GM12878 (cell line): Measurements from ENCODE around the gene SIRT3. TPM values are rescaled to one million over a fixed set of nuclear protein-coding genes. Genes with fewer than 3 reads are reported as not detected.

Experiments used
- ETV6 ChIP-seq, 2 experiments: fragments of 450-650 bp in 1 of 2; IDR thresholded peaks in 1 of 2; conservative IDR thresholded peaks in 1 of 2; 2 replicates each; pipeline ENCODE4 v1.6.1; 2014; ENCODE audit warnings: antibody characterized with exemption in 1 of 2, borderline replicate concordance in 1 of 2, low read depth in 1 of 2, mild to moderate bottlenecking in 1 of 2, moderate library complexity in 1 of 2
- EZH2 ChIP-seq: IDR thresholded peaks from 2 replicates; pipeline ENCODE4 v1.6.1; 2012; ENCODE audit warnings: low read depth, mild to moderate bottlenecking, control low read depth, inconsistent platforms, low read length, borderline replicate concordance; ENCODE audit not compliant: control insufficient read depth
- MEF2B ChIP-seq: fragments of 450-650 bp; IDR thresholded peaks from 2 replicates; pipeline ENCODE4 v1.6.1; 2018; ENCODE audit warnings: mild to moderate bottlenecking, moderate library complexity; ENCODE audit not compliant: partially characterized antibody, poor library complexity, severe bottlenecking
- MXI1 ChIP-seq: fragments of 150-350 bp; IDR thresholded peaks from 2 replicates; pipeline ENCODE4 v1.6.1; 2011; ENCODE audit warnings: low read depth, mild to moderate bottlenecking, inconsistent platforms, low read length, improper control_type of control experiment
- NFYA ChIP-seq: IDR thresholded peaks from 2 replicates; pipeline ENCODE4 v1.6.1; 2011; ENCODE audit warnings: low read depth, mild to moderate bottlenecking, low read length, improper control_type of control experiment, borderline replicate concordance
- PML ChIP-seq: IDR thresholded peaks from 2 replicates; pipeline ENCODE4 v1.6.1; 2012; ENCODE audit warnings: low read length, inconsistent platforms
- POLR2AphosphoS5 ChIP-seq: IDR thresholded peaks from 2 replicates; pipeline ENCODE4 v1.6.1; 2011; ENCODE audit warnings: mild to moderate bottlenecking, low read length, inconsistent platforms
- RAD21 ChIP-seq: IDR thresholded peaks from 2 replicates; pipeline ENCODE4 v1.6.1; 2011; ENCODE audit warnings: mild to moderate bottlenecking, low read depth, low read length, moderate library complexity; ENCODE audit not compliant: insufficient read depth
- REST ChIP-seq: IDR thresholded peaks from 2 replicates; pipeline ENCODE4 v1.6.1; 2012; ENCODE audit warnings: mild to moderate bottlenecking, low read depth, low read length
- SIN3A ChIP-seq: IDR thresholded peaks from 2 replicates; pipeline ENCODE4 v1.6.1; 2012; ENCODE audit warnings: low read depth, low read length, improper control_type of control experiment
- SMAD5 ChIP-seq: IDR thresholded peaks from 2 replicates; pipeline ENCODE4 v1.6.1; 2016; ENCODE audit warnings: antibody characterized with exemption, low read depth
- SRF ChIP-seq, 2 experiments: IDR thresholded peaks; 2 replicates each; pipeline ENCODE4 v1.6.1; 2011; ENCODE audit warnings: low read depth in 2 of 2, low read length in 2 of 2, mild to moderate bottlenecking in 1 of 2, moderate library complexity in 1 of 2
- TAF1 ChIP-seq: IDR thresholded peaks from 2 replicates; pipeline ENCODE4 v1.6.1; 2011; ENCODE audit warnings: mild to moderate bottlenecking, low read depth, low read length, borderline replicate concordance
- TBL1XR1 ChIP-seq: IDR thresholded peaks from 2 replicates; pipeline ENCODE4 v1.6.1; 2012; ENCODE audit warnings: low read depth, low read length, improper control_type of control experiment
- ZNF274 ChIP-seq: IDR thresholded peaks from one replicate; pipeline ENCODE4 v1.8.0; 2011; ENCODE audit not compliant: insufficient read length, insufficient read depth
- polyA plus RNA-seq, 11 experiments: library from polyadenylated mRNA; depleted of rRNA in 4 of 11; unstranded in 6 of 11; stranded (reverse) in 5 of 11; fragments of >200 nt; fragmentation: Nextera tagmentation in 4 of 11; fragmentation: Illumina TruSeq in 1 of 11; extraction: Ambion mirVana in 4 of 11; extraction: Trizol in 1 of 11; gene quantifications; 1 replicate in 1 of 11; 2 replicates in 10 of 11; pipeline versions ENCODE4 v1.2.1 to v1.2.3, GENCODE V29; 2011 to 2016; ENCODE audit warnings: inconsistent platforms in 2 of 11, missing spikeins in 2 of 11, low read depth in 1 of 11
- total RNA-seq, 4 experiments: library from RNA; depleted of rRNA in 3 of 4; stranded (reverse); fragments of >200 nt in 3 of 4; fragmentation: Illumina TruSeq in 1 of 4; extraction: Trizol in 1 of 4; gene quantifications; 2 replicates each; pipeline versions ENCODE4 v1.2.1 to v1.2.3, GENCODE V29; 2013 to 2021
- TF ChIP-seq, protein P1 (sequence below): fragments of 450-650 bp; IDR thresholded peaks from 2 replicates; pipeline ENCODE4 v1.6.1; 2017; ENCODE audit warnings: mild to moderate bottlenecking
- TF ChIP-seq, protein P2 (sequence below): fragments of 150-350 bp; IDR thresholded peaks from 2 replicates; pipeline ENCODE4 v1.6.1; 2016; ENCODE audit warnings: low read depth, low read length
- TF ChIP-seq, protein P3 (sequence below): fragments of 450-650 bp; conservative IDR thresholded peaks from 2 replicates; pipeline ENCODE4 v1.6.1; 2017; ENCODE audit warnings: mild to moderate bottlenecking, moderate library complexity

Gene SIRT3
- total and polyA plus RNA-seq, 10 of the 15 experiments (the other 5 are each of a cell fraction or from before 2014, with no cell fraction given) = 0.90 to 23.2 (median 12.6) TPM

- TF ChIP-seq SRF (IDR thresholded peaks at IDR 0.05; ENCODE audit: low read depth in 2 of 2, low read length in 2 of 2) = peak in 1 of 2 experiments; percentile 73; a peak in 2 of 4 replicates
- peak; percentile 71; the same call in 1 of the 2 replicates for TF ChIP-seq TBL1XR1
- TF ChIP-seq ETV6 (conservative IDR thresholded peaks at IDR 0.05 in 1 of 2, IDR thresholded peaks at IDR 0.05 in 1 of 2; ENCODE audit: borderline replicate concordance in 1 of 2, low read depth in 1 of 2) = peak in 1 of 2 experiments; percentile 86; a peak in 1 of 4 replicates
- TF ChIP-seq, protein P1, sequence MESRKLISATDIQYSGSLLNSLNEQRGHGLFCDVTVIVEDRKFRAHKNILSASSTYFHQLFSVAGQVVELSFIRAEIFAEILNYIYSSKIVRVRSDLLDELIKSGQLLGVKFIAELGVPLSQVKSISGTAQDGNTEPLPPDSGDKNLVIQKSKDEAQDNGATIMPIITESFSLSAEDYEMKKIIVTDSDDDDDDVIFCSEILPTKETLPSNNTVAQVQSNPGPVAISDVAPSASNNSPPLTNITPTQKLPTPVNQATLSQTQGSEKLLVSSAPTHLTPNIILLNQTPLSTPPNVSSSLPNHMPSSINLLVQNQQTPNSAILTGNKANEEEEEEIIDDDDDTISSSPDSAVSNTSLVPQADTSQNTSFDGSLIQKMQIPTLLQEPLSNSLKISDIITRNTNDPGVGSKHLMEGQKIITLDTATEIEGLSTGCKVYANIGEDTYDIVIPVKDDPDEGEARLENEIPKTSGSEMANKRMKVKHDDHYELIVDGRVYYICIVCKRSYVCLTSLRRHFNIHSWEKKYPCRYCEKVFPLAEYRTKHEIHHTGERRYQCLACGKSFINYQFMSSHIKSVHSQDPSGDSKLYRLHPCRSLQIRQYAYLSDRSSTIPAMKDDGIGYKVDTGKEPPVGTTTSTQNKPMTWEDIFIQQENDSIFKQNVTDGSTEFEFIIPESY = no peak
- no peak for TF ChIP-seq REST
- peak; percentile 79 for TF ChIP-seq PML
- TF ChIP-seq, protein P2, sequence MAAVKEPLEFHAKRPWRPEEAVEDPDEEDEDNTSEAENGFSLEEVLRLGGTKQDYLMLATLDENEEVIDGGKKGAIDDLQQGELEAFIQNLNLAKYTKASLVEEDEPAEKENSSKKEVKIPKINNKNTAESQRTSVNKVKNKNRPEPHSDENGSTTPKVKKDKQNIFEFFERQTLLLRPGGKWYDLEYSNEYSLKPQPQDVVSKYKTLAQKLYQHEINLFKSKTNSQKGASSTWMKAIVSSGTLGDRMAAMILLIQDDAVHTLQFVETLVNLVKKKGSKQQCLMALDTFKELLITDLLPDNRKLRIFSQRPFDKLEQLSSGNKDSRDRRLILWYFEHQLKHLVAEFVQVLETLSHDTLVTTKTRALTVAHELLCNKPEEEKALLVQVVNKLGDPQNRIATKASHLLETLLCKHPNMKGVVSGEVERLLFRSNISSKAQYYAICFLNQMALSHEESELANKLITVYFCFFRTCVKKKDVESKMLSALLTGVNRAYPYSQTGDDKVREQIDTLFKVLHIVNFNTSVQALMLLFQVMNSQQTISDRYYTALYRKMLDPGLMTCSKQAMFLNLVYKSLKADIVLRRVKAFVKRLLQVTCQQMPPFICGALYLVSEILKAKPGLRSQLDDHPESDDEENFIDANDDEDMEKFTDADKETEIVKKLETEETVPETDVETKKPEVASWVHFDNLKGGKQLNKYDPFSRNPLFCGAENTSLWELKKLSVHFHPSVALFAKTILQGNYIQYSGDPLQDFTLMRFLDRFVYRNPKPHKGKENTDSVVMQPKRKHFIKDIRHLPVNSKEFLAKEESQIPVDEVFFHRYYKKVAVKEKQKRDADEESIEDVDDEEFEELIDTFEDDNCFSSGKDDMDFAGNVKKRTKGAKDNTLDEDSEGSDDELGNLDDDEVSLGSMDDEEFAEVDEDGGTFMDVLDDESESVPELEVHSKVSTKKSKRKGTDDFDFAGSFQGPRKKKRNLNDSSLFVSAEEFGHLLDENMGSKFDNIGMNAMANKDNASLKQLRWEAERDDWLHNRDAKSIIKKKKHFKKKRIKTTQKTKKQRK = no peak
- TF ChIP-seq, protein P3, sequence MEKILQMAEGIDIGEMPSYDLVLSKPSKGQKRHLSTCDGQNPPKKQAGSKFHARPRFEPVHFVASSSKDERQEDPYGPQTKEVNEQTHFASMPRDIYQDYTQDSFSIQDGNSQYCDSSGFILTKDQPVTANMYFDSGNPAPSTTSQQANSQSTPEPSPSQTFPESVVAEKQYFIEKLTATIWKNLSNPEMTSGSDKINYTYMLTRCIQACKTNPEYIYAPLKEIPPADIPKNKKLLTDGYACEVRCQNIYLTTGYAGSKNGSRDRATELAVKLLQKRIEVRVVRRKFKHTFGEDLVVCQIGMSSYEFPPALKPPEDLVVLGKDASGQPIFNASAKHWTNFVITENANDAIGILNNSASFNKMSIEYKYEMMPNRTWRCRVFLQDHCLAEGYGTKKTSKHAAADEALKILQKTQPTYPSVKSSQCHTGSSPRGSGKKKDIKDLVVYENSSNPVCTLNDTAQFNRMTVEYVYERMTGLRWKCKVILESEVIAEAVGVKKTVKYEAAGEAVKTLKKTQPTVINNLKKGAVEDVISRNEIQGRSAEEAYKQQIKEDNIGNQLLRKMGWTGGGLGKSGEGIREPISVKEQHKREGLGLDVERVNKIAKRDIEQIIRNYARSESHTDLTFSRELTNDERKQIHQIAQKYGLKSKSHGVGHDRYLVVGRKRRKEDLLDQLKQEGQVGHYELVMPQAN = peak; percentile 16; the same call in 1 of the 2 replicates
- TF ChIP-seq POLR2AphosphoS5 = peak; percentile 92
- peak; percentile 81 for TF ChIP-seq MEF2B
- TF ChIP-seq MXI1 = no peak
- TF ChIP-seq ZNF274 = no peak
- TF ChIP-seq RAD21 = no peak
- peak; percentile 57 for TF ChIP-seq TAF1
- peak; percentile 43 for TF ChIP-seq SIN3A
- no peak for TF ChIP-seq NFYA
- no peak for TF ChIP-seq EZH2
- TF ChIP-seq SMAD5 = 0 out of 2 replicates have a peak, but pooled peaks have one; percentile 43
Observed at GRCh38 chr11:269146-269890, 33.2 kb upstream of the SIRT3 start (continued).
